Kidney epithelial cell (primary cell): ENCODE results near the gene CSK. TPM values are rescaled to one million over a fixed set of nuclear protein-coding genes. Genes with fewer than 3 reads are reported as not detected.

Experiments used
- DNase-seq: peaks from one replicate; pipeline ENCODE4 v3.0.0-alpha.2; 2010; ENCODE audit warnings: low read depth
- H3K27me3 ChIP-seq: 2 replicates; pipeline ENCODE4 v1.6.0; 2011; ENCODE audit warnings: low read length; ENCODE audit not compliant: control insufficient read depth, insufficient read depth
- H3K36me3 ChIP-seq: 2 replicates; pipeline ENCODE4 v1.5.1; 2011; ENCODE audit warnings: low read length; ENCODE audit not compliant: control insufficient read depth, insufficient read depth
- H3K4me3 ChIP-seq: 2 replicates; pipeline ENCODE4 v1.5.1; 2011; ENCODE audit warnings: low read depth, mild to moderate bottlenecking, control low read depth, low read length
- CTCF ChIP-seq: IDR thresholded peaks from 2 replicates; pipeline ENCODE4 v1.5.1; 2011; ENCODE audit warnings: mild to moderate bottlenecking, moderate library complexity, low read length, control low read depth, inconsistent platforms; ENCODE audit not compliant: insufficient read depth, poor library complexity, severe bottlenecking
- total RNA-seq: library from RNA; depleted of rRNA; stranded (reverse); fragments of >200 nt; gene quantifications from 2 replicates; pipeline ENCODE4 v1.2.3, GENCODE V29; 2015

The CSK gene
- total RNA-seq, 1 donor from 2014 or later, result 48.0 TPM

DNA sequence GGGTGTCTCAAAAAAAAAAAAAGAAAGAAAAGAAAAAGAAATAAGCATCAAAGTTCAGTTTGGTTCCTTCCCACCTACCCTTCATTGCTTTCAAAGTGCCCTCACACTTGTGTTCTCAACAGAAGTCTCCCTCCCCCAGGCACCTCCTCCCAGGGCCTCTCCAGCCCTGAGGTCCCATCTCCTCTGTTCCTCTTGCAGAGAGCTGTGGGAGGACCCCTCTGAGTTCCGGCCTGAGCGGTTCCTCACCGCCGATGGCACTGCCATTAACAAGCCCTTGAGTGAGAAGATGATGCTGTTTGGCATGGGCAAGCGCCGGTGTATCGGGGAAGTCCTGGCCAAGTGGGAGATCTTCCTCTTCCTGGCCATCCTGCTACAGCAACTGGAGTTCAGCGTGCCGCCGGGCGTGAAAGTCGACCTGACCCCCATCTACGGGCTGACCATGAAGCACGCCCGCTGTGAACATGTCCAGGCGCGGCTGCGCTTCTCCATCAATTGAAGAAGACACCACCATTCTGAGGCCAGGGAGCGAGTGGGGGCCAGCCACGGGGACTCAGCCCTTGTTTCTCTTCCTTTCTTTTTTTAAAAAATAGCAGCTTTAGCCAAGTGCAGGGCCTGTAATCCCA, 27.2 kb upstream of the CSK start:
- no peak for TF ChIP-seq CTCF
- Histone ChIP-seq H3K4me3 (no peak overlapping the region), H3K27me3 (peaks cover 3% of the 10 kb centered on the region), H3K36me3 (no peaks in the 10 kb centered on the region)
- no peak for DNase-seq

DNA sequence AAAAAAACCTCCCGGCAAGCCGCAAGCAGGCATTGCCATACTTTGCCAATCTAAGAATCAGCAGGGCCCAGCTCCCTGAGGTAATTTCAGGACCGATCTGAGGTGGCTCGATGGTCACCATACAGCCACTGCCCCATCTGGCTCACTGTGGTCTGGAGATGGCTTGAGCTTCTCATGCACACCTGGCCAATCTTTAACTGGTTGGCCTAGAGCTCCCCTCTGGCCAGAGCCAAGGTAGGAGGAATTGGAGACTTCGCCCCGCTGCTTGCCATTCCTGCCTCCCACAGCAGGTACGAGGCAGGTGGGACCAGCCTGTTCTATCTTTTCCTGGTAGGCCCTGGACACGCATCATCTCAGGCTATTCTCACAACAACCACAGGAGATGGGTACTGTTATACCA, 23.1 kb upstream of the CSK start:
- H3K36me3 ChIP-seq, result no peaks in the 10 kb centered on the region
- no peak for DNase-seq
- peaks cover 7% of the 10 kb centered on the region for H3K27me3 ChIP-seq
- H3K4me3 ChIP-seq, result no peak overlapping the region
- TF ChIP-seq CTCF, result no peak

DNA sequence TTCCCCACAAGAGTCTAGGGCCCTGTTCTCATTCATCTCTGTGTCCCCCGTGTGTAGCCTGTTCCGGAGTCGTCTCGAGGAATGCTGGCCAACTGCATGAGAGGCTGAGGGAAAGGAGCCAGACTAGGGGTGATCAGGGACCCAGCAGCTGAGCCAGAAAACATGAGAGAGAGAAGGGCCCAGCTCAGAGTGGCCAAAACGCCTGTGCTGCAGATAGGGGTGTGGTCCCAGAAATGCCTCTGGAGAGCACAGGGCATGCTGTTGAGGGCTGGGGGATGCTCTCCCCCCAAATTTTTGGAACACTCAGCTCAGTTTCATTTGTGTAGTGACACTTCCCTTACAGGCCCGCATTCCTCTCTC, 19.1 kb upstream of the CSK start:
- DNase-seq, result no peak
- Histone ChIP-seq H3K36me3 (no peaks in the 10 kb centered on the region), H3K27me3 (peaks cover 5% of the 10 kb centered on the region), H3K4me3 (no peak overlapping the region)
- no peak for TF ChIP-seq CTCF

DNA sequence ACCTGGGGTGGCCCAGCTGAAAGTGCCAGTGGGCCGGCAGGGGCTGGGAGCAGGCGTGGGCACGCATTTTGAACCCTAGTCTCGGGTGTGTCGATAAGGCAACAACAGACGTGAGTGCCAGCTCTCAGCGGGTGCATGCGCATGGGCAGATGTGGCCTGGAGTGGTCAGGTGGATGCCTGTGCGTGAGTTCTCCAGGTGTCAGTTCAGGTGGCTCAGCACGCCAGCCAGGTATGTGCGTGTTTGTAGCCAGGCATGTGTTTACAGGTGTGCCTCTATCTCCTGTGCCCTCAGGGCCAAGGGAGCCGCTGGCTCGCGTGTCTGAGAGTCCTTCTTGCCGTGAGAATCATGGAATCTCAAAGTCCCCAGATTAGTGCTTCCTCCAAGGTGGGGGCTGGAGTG, 18.5 kb upstream of the CSK start:
- H3K27me3 ChIP-seq, result peaks cover 7% of the 10 kb centered on the region
- no peak overlapping the region for H3K4me3 ChIP-seq
- DNase-seq, result no peak
- no peak for TF ChIP-seq CTCF
- no peaks in the 10 kb centered on the region for H3K36me3 ChIP-seq

DNA sequence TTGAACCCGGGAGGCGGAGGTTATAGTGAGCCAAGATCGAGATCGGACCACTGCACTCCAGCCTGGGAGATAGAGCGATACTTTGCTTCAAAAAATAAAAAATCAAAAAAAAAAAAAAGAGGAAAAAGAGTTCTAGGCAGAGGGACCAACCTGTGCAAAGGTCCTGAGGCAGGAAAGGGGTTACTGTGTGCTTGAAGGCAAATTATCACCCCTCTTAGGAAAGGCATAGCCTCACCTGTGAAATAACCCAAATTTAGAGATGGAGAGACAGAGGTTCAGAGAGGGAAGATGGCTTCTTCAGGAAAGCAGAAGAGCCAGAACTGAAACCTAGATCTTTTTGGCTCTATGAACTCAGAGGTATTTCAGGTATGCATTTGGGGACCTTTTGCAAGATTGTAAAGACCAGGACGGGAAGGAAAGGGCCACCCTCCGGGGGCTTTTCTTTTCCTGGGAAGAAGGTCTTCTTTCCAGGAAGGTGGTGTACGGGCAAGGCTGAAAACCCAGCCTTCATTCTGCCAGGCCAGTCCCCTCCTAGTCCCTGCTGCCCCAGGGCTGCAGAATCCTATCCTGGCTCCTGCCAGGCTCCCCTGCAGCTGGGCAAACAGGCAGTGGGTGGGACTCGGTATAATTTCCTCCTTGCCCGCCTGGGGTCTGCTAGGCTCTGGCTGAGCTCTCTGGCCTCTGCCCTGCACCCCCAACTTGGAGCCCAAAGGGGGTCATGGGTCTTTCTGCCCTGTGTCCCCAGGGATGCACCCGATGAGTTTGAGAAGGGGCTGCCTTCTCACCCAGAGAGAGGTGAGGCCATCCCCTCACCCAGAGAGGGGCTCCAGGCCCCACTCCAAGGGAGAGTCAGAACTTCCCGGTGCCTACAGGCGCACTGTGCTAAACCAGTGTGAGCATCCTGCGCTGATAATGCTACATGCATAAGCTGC, 14.4 kb upstream of the CSK start:
- no peak for TF ChIP-seq CTCF
- DNase-seq, result no peak
- no peaks in the 10 kb centered on the region for H3K36me3 ChIP-seq
- H3K4me3 ChIP-seq, result no peak overlapping the region
- peaks cover 21% of the 10 kb centered on the region for H3K27me3 ChIP-seq
